Keratinocyte (primary cell): ENCODE results near the gene PLXDC1.

Experiments used
- EZH2 ChIP-seq: IDR thresholded peaks from one replicate; pipeline ENCODE4 v1.6.1; 2012; ENCODE audit warnings: inconsistent platforms, mild to moderate bottlenecking, low read length, moderate library complexity
- TF ChIP-seq, protein P1 (sequence below), 3 experiments: IDR thresholded peaks in 1 of 3; conservative IDR thresholded peaks in 1 of 3; optimal IDR thresholded peaks in 1 of 3; 2 replicates in 2 of 3; 3 replicates in 1 of 3; pipeline versions ENCODE3 to v1.5.1; 2011; ENCODE audit warnings: low read length in 3 of 3, mild to moderate bottlenecking in 3 of 3, moderate library complexity in 2 of 3, control low read depth in 1 of 3, inconsistent platforms in 1 of 3; ENCODE audit not compliant: insufficient read depth in 2 of 3; ENCODE audit errors: extremely low read depth in 1 of 3

DNA sequence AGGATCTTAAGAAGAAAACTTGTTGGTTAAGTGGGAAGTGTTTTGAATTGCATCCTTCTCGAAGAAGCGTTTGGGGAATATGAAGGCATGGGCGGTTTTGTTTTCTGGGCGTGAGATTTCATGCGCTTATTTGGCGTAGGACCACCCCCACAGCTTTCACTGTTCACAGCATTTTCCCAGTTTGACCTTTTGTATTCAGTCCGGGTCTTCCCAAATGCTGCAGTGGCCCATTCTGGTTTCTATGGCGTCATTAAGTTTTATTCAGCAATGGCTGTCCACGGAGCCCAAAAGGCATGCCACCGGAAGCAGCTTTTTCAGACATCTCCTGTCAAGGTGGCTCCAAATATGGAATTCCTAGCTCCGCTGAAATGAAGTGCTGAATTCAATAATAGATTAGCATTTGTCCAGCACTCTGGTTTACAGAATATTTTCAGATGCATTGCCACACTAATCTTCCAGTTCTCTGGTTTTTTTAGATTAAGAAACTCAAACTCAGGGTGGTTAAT lies 93.7 kb downstream of the PLXDC1 start:
- TF ChIP-seq, protein P1, sequence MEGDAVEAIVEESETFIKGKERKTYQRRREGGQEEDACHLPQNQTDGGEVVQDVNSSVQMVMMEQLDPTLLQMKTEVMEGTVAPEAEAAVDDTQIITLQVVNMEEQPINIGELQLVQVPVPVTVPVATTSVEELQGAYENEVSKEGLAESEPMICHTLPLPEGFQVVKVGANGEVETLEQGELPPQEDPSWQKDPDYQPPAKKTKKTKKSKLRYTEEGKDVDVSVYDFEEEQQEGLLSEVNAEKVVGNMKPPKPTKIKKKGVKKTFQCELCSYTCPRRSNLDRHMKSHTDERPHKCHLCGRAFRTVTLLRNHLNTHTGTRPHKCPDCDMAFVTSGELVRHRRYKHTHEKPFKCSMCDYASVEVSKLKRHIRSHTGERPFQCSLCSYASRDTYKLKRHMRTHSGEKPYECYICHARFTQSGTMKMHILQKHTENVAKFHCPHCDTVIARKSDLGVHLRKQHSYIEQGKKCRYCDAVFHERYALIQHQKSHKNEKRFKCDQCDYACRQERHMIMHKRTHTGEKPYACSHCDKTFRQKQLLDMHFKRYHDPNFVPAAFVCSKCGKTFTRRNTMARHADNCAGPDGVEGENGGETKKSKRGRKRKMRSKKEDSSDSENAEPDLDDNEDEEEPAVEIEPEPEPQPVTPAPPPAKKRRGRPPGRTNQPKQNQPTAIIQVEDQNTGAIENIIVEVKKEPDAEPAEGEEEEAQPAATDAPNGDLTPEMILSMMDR (optimal IDR thresholded peaks at IDR 0.05 in 1 of 3, IDR thresholded peaks at IDR 0.05 in 1 of 3, conservative IDR thresholded peaks at IDR 0.05 in 1 of 3; ENCODE audit: extremely low read depth in 1 of 3, insufficient read depth in 2 of 3, low read length in 3 of 3), result no peak
- no peak for TF ChIP-seq EZH2
